Retinal pigment epithelial cell (primary cell): ENCODE measurements around the gene ZNF775.

Experiments used
- DNase-seq: peaks from one replicate; pipeline ENCODE4 v3.0.0-alpha.2; 2010; ENCODE audit warnings: low read depth
- H3K4me3 ChIP-seq: 2 replicates; pipeline ENCODE4 v1.5.1; 2011; ENCODE audit warnings: mild to moderate bottlenecking, low read length, control low read depth, moderate library complexity
- CTCF ChIP-seq: conservative IDR thresholded peaks from 2 replicates; pipeline ENCODE4 v1.5.1; 2011; ENCODE audit warnings: low read depth, low read length, control low read depth, inconsistent platforms

The ZNF775 gene

GRCh38 chr7:150335108-150335773 is 43.9 kb upstream of the ZNF775 start:
- no peak for TF ChIP-seq CTCF
- no peak for DNase-seq
- no peak overlapping the region for H3K4me3 ChIP-seq

DNA sequence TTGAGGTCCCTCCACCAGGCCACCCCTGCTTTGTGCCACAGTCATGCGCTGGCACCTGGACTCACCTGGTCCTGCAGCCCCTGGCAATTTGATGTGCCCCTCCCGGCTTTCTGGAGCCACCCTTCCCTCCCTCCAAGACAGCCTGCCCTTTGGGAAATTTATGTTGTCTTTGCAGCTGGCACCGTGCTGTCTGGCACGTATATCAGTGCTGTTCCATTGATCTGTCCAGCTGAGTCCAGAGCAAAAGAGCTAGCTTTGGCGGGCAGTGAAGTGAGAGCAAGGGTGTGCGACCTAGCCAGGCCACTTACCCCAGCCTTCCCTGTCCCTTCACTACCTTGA is 43.4 kb upstream of the ZNF775 start:
- H3K4me3 ChIP-seq, result no peak overlapping the region
- no peak for TF ChIP-seq CTCF
- DNase-seq, result no peak

DNA sequence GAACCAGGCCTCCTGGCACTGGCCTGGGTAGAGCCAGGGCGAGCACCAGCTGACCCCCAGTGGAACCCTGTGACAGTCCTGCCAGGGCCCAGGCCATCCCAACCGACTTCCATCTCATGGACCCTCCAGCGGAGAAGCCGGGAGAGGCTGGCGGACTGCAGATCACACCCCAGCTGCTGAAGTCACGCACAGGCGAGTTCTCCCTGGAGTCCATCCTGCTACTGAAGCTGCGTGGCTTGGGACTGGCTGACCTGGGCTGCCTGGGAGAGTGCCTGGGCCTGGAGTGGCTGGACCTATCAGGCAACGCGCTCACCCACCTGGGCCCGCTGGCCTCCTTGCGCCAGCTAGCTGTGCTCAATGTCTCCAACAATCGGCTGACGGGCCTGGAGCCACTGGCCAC is 42.4 kb upstream of the ZNF775 start:
- TF ChIP-seq CTCF, result no peak
- no peak for DNase-seq
- H3K4me3 ChIP-seq, result no peak overlapping the region

- no peak for TF ChIP-seq CTCF
- DNase-seq, result no peak
- H3K4me3 ChIP-seq, result no peak overlapping the region
Observed at GRCh38 chr7:150337179-150337578, 42.0 kb upstream of the ZNF775 start.

- TF ChIP-seq CTCF, result no peak
- DNase-seq, result no peak
Observed at GRCh38 chr7:150337659-150338081, 41.5 kb upstream of the ZNF775 start.

GRCh38 chr7:150338166-150338829 is 40.8 kb upstream of the ZNF775 start:
- DNase-seq, result no peak
- peak overlapping the region; percentile 72 for H3K4me3 ChIP-seq
- no peak for TF ChIP-seq CTCF

More at GRCh38 chr7:150337659-150338081, 41.5 kb upstream of the ZNF775 start:
- H3K4me3 ChIP-seq, result no peak overlapping the region

DNA sequence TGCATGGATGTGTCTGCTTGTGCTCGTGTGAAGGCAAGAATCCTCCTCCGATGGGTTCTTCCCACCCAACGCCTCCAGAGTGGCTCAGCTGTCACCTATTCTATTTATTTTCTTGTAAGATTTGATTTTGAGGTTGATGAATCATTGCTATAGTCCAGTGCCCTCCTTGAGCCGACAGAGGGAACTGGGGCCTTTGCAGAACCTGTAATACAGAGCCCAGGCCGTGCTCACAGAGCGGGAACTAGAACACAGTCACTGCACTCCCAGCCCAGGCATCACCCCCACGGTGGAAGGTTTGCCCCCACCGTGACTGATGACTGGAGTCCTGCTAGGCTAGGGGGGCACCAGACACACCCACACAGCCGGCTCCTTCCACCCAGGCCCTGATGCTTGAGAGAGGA is 39.7 kb upstream of the ZNF775 start:
- H3K4me3 ChIP-seq, result peak overlapping the region; percentile 72
- TF ChIP-seq CTCF, result peak; percentile 12
- DNase-seq, result no peak
